K562 (cell line): ENCODE measurements around the gene RABGAP1L. TPM values are rescaled to one million over a fixed set of nuclear protein-coding genes. Genes with fewer than 3 reads are reported as not detected.

Source experiments
- ATAC-seq: fragments of 200-7000 bp; cut with Tn5 transposase; 3 replicates; pipeline ENCODE4 v1.9.1; 2020; ENCODE audit warnings: moderate library complexity
- BruUV-seq: library from RNA; stranded (reverse); fragments of 400-500 nt; replicated peaks from 2 replicates; lab custom pipeline; 2021; lab: Mats Ljungman, UMichigan
- CTCF ChIA-PET: fragments of 300-600 bp; formaldehyde crosslinking; extraction: SDS; loops from one replicate; lab custom pipeline; 2021; ENCODE audit warnings: low intra/inter-chr PET ratio; lab: Yijun Ruan, JAX
- POLR2A ChIA-PET: fragments of 300-600, 350-650 bp; sonication (Branson Sonifier 250); formaldehyde crosslinking; extraction: SDS; loops from one replicate; lab custom pipeline; 2021; ENCODE audit warnings: antibody characterized with exemption, inconsistent platforms; lab: Yijun Ruan, JAX
- DNase-seq, 4 experiments: peaks; one replicate each; pipeline versions ENCODE4 v3.0.0 to v3.0.0-alpha.2; 2011 to 2018; ENCODE audit warnings: low spot score in 3 of 4, mixed read lengths in 3 of 4; ENCODE audit errors: extremely low read depth in 1 of 4
- FAIRE-seq: peaks from 2 replicates; lab custom pipeline; 2011; peaks lifted over from hg19 to GRCh38; lab: Jason Lieb, UNC
- H2AFZ ChIP-seq: 2 replicates; pipeline ENCODE4 v1.6.0; 2011; ENCODE audit warnings: low read depth, low read length, control low read depth, inconsistent platforms
- H3K27ac ChIP-seq: fragments of 200-600 bp; 3 replicates; pipeline ENCODE4 v1.8.0; 2011; ENCODE audit warnings: low read depth, mild to moderate bottlenecking, control low read depth, inconsistent platforms, low read length, moderate library complexity, mixed read lengths; ENCODE audit errors: extremely low read depth
- H3K27me3 ChIP-seq, 2 experiments: fragments of 300-600 bp in 1 of 2; 2 replicates in 1 of 2; 3 replicates in 1 of 2; pipeline versions ENCODE4 v1.6.0 to v1.8.0; 2011; ENCODE audit warnings: inconsistent platforms in 2 of 2, low read length in 2 of 2, mild to moderate bottlenecking in 1 of 2, mixed read lengths in 1 of 2, moderate library complexity in 1 of 2; ENCODE audit not compliant: control insufficient read depth in 2 of 2, insufficient read depth in 2 of 2
- H3K36me3 ChIP-seq: fragments of 300-600 bp; 3 replicates; pipeline ENCODE4 v1.8.0; 2011; ENCODE audit warnings: mild to moderate bottlenecking, low read length, inconsistent platforms; ENCODE audit not compliant: control insufficient read depth, insufficient read depth
- H3K4me1 ChIP-seq, 2 experiments: fragments of 200-600 bp in 1 of 2; replicated peaks in 1 of 2; 2 replicates in 1 of 2; 3 replicates in 1 of 2; pipeline versions ENCODE4 v1.5.1 to v1.8.0; 2011; ENCODE audit warnings: inconsistent platforms in 2 of 2, low read length in 2 of 2, mild to moderate bottlenecking in 1 of 2, mixed read lengths in 1 of 2, moderate library complexity in 1 of 2; ENCODE audit not compliant: control insufficient read depth in 2 of 2, insufficient read depth in 2 of 2
- H3K4me2 ChIP-seq: 2 replicates; pipeline ENCODE4 v1.6.1; 2011; ENCODE audit warnings: low read length, control low read depth, inconsistent platforms, mixed read lengths; ENCODE audit not compliant: insufficient read depth
- H3K4me3 ChIP-seq: fragments of 200-600 bp; sonication (generic), shearing (Covaris generic); 2 replicates; pipeline ENCODE4 v1.5.1; 2016; ENCODE audit warnings: control low read depth, inconsistent platforms
- H3K79me2 ChIP-seq: fragments of 200-600 bp; 3 replicates; pipeline ENCODE4 v1.8.0; 2011; ENCODE audit warnings: low read length, inconsistent platforms; ENCODE audit not compliant: control insufficient read depth, insufficient read depth
- H3K9ac ChIP-seq, 2 experiments: 2 replicates each; pipeline versions ENCODE4 v1.6.0 to v1.6.1; 2011; ENCODE audit warnings: low read depth in 2 of 2, low read length in 2 of 2, control low read depth in 1 of 2, inconsistent platforms in 1 of 2, mild to moderate bottlenecking in 1 of 2, mixed read lengths in 1 of 2; ENCODE audit not compliant: insufficient read depth in 1 of 2
- H3K9me1 ChIP-seq: one replicate; pipeline ENCODE4 v1.6.0; 2011; ENCODE audit warnings: inconsistent platforms, mild to moderate bottlenecking, low read length, moderate library complexity; ENCODE audit not compliant: control insufficient read depth, insufficient read depth
- H3K9me3 ChIP-seq: replicated peaks from 2 replicates; pipeline ENCODE4 v1.5.1; 2011; ENCODE audit warnings: low read depth, low read length, inconsistent platforms; ENCODE audit not compliant: control insufficient read depth, insufficient read depth
- H4K20me1 ChIP-seq: replicated peaks from 2 replicates; pipeline ENCODE4 v1.6.1; 2011; ENCODE audit warnings: low read length, inconsistent platforms, mixed read lengths; ENCODE audit not compliant: control insufficient read depth, insufficient read depth
- CAMTA2 ChIP-seq: fragments of 250-450 bp; sonication (Bioruptor Pico); conservative IDR thresholded peaks from 2 replicates; pipeline ENCODE4 v1.5.1; 2022
- ETV5 ChIP-seq: sonication (generic); formaldehyde crosslinking; IDR thresholded peaks from 2 replicates; pipeline ENCODE4 v1.4.0; 2020; ENCODE audit warnings: low read depth, mild to moderate bottlenecking, missing genetic modification reagents
- FOXM1 ChIP-seq, 2 experiments: fragments of 450-650 bp in 1 of 2; sonication (generic) in 1 of 2; formaldehyde crosslinking in 1 of 2; IDR thresholded peaks; 2 replicates each; pipeline versions ENCODE4 v1.6.1 to v1.9.0; 2017 to 2022; ENCODE audit warnings: low read depth in 2 of 2, mild to moderate bottlenecking in 2 of 2, missing genetic modification reagents in 1 of 2, moderate library complexity in 1 of 2
- HDAC6 ChIP-seq: IDR thresholded peaks from 2 replicates; pipeline ENCODE4 v1.6.1; 2012; ENCODE audit warnings: low read depth, mild to moderate bottlenecking, control low read depth, inconsistent platforms, low read length, moderate library complexity
- HNRNPL ChIP-seq: fragments of 200-400 bp; formaldehyde crosslinking; IDR thresholded peaks from 2 replicates; pipeline ENCODE4 v1.6.1; 2017; ENCODE audit warnings: low read depth, mild to moderate bottlenecking, low read length
- KLF6 ChIP-seq: fragments of 250-450 bp; sonication (Bioruptor Pico); IDR thresholded peaks from 2 replicates; pipeline ENCODE4 v1.4.0; 2020; ENCODE audit warnings: mild to moderate bottlenecking, moderate library complexity, borderline replicate concordance
- NFIX ChIP-seq: fragments of 250-450 bp; sonication (Bioruptor Pico); IDR thresholded peaks from 2 replicates; pipeline ENCODE4 v1.4.0; 2020; ENCODE audit warnings: low read depth, mild to moderate bottlenecking, moderate library complexity
- POLR2AphosphoS5 ChIP-seq: IDR thresholded peaks from 2 replicates; pipeline ENCODE4 v1.6.1; 2011; ENCODE audit warnings: mild to moderate bottlenecking, low read depth, low read length, moderate library complexity; ENCODE audit not compliant: control insufficient read depth, insufficient read depth
- PRDM10 ChIP-seq: fragments of 450-650 bp; IDR thresholded peaks from 2 replicates; pipeline ENCODE4 v1.6.1; 2018; ENCODE audit not compliant: partially characterized antibody
- RCOR1 ChIP-seq, 2 experiments: IDR thresholded peaks; 2 replicates each; pipeline ENCODE4 v1.6.1; 2012; ENCODE audit warnings: low read depth in 2 of 2, low read length in 2 of 2, borderline replicate concordance in 1 of 2, improper control_type of control experiment in 1 of 2
- TCF3 ChIP-seq: sonication (generic); formaldehyde crosslinking; IDR thresholded peaks from 2 replicates; pipeline ENCODE4 v1.4.0; 2020; ENCODE audit warnings: mild to moderate bottlenecking, missing genetic modification reagents
- TEAD2 ChIP-seq: fragments of 450-650 bp; IDR thresholded peaks from 2 replicates; pipeline ENCODE4 v1.6.1; 2016; ENCODE audit warnings: missing genetic modification characterization, control low read depth, missing compliant biosample characterization
- ZBTB9 ChIP-seq: fragments of 450-650 bp; formaldehyde crosslinking; IDR thresholded peaks from 2 replicates; pipeline ENCODE4 v1.4.0; 2020; ENCODE audit warnings: mild to moderate bottlenecking, moderate library complexity
- ZEB2 ChIP-seq: fragments of 450-650 bp; IDR thresholded peaks from 2 replicates; pipeline ENCODE4 v1.6.1; 2016
- ZNF398 ChIP-seq: fragments of 250-450 bp; sonication (Bioruptor Pico); IDR thresholded peaks from 2 replicates; pipeline ENCODE4 v1.8.0; 2021; ENCODE audit warnings: moderate library complexity, mild to moderate bottlenecking, inconsistent platforms
- WGBS: fragments of 100-300 bp; shearing (Covaris generic); methylation state at CpG from one replicate; pipeline ENCODE4 v1.1.6; 2016; ENCODE audit warnings: low coverage, mixed read lengths; ENCODE audit not compliant: insufficient coverage; ENCODE audit errors: missing lambda C conversion rate; 5-methylcytosine and 5-hydroxymethylcytosine counted together
- in situ Hi-C: fragments of 300-500 bp; cut with MboI; formaldehyde crosslinking; loops from 4 replicates; pipeline ENCODE4 v1.15.0; 2018; ENCODE audit warnings: inconsistent platforms, mixed read lengths
- intact Hi-C: fragments of 100-400 bp; cut with micrococcal nuclease; formaldehyde crosslinking; loops from 2 replicates; pipeline ENCODE4 v1.14.2; 2022
- polyA plus RNA-seq, 8 experiments: library from polyadenylated mRNA; depleted of rRNA in 4 of 8; stranded (reverse) in 5 of 8; unstranded in 3 of 8; fragments of >200 nt; fragmentation: Nextera tagmentation in 2 of 8; fragmentation: Illumina TruSeq in 1 of 8; extraction: Ambion mirVana in 2 of 8; extraction: Trizol in 1 of 8; gene quantifications; 2 replicates each; pipeline versions ENCODE4 v1.2.1 to v1.2.3, GENCODE V29; 2011 to 2014; ENCODE audit warnings: inconsistent platforms in 1 of 8, missing spikeins in 1 of 8
- total RNA-seq, 7 experiments: library from RNA; depleted of rRNA in 6 of 7; stranded (reverse); fragments of >200 nt in 6 of 7; fragmentation: Illumina TruSeq in 2 of 7; extraction: Trizol in 2 of 7; gene quantifications; 2 replicates each; pipeline versions ENCODE4 v1.2.1 to v1.2.3, GENCODE V29; 2011 to 2021; ENCODE audit warnings: low replicate concordance in 1 of 7

The RABGAP1L gene
- total and polyA plus RNA-seq, 9 of the 15 experiments (the other 6 are each of a cell fraction or from before 2014, with no cell fraction given): 16.5 to 44.9 (median 26.7) TPM

DNA sequence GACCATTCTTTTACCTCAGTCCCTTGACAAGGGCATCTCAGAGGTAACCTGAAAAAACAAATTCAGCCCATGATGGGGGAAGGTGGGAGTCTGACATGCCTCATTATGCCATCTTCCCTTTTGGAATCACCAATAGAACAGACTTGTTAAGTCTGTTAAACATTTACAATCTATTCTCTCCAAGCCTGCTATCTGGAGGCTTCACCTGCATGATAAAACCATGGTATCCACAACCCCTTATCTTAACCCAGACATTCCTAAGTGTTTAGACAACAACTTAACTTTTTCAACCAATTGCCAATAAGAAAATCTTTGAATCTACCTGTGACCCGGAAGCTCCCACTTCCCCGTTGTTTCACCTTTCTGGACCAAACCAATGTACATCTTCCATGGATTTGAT, 607.4 kb downstream of the RABGAP1L start:
- no peaks in the 10 kb centered on the region for H3K9me3 ChIP-seq
- H2AFZ ChIP-seq: no peak overlapping the region
- ChIA-PET CTCF (interaction anchor here (5.4 kb wide), 1 partner anchor 217 kb away, joined by 59 read pairs; no protein-coding TSS in a partner anchor), POLR2A (no interaction called here)
- peaks cover 0 to 10% of the 10 kb centered on the region in 2 experiments; a peak in 2 of 5 replicates for H3K4me1 ChIP-seq
- H3K79me2 ChIP-seq: no peaks in the 10 kb centered on the region
- H3K36me3 ChIP-seq: no peaks in the 10 kb centered on the region
- H4K20me1 ChIP-seq: no peaks in the 10 kb centered on the region
- H3K9ac ChIP-seq: no peak overlapping the region
- no peaks in the 10 kb centered on the region for H3K9me1 ChIP-seq
- no peaks in the 10 kb centered on the region for H3K27me3 ChIP-seq
- no peak overlapping the region for H3K27ac ChIP-seq
- no peak overlapping the region for H3K4me3 ChIP-seq
- no peak overlapping the region for H3K4me2 ChIP-seq
- ATAC-seq (peak; percentile 42; the same call in 2 of the 3 replicates), FAIRE-seq (no peak), DNase-seq (peak in 1 of 4 experiments; percentile 53)
- intact Hi-C loops (no loop called here), in situ Hi-C loops (loop anchor here (5.0 kb wide), 2 partner anchors 231 to 361 kb away; partner anchors contain the start of gene CACYBP)
- no TSS peak for BruUV-seq
- WGBS: 21% methylated on average over 2 of the region's 2 CpGs
- TF ChIP-seq ETV5 (CRISPR knock-in tag) (no peak), HNRNPL (no peak), TEAD2 (no peak), HDAC6 (no peak), TCF3 (CRISPR knock-in tag) (peak; percentile 84), RCOR1 (IDR thresholded peaks at IDR 0.05; ENCODE audit: borderline replicate concordance in 1 of 2, low read depth in 2 of 2, low read length in 2 of 2) (peak in 1 of 2 experiments; percentile 75; a peak in 2 of 4 replicates), ZBTB9 (CRISPR knock-in tag) (no peak), FOXM1 (IDR thresholded peaks at IDR 0.05; ENCODE audit: low read depth) (peak; percentile 68), FOXM1 (CRISPR knock-in tag; IDR thresholded peaks at IDR 0.05; ENCODE audit: low read depth) (no peak), PRDM10 (no peak), CAMTA2 (CRISPR knock-in tag) (no peak), POLR2AphosphoS5 (peak; percentile 26; the same call in 1 of the 2 replicates), ZEB2 (peak; percentile 39; the same call in 1 of the 2 replicates), NFIX (CRISPR knock-in tag) (no peak), KLF6 (CRISPR knock-in tag) (no peak), ZNF398 (CRISPR knock-in tag) (no peak)
